Osteocyte (in vitro differentiated cells): ENCODE measurements around the gene DEPDC1B. TPM values are rescaled to one million over a fixed set of nuclear protein-coding genes. Genes with fewer than 3 reads are reported as not detected.
"Not testable (repeated sequence)": the region's sequence is repeated elsewhere in the genome, so short reads cannot be mapped to it uniquely, and the experiment has no call there.

Experiments used
- DNase-seq: peaks from one replicate; pipeline ENCODE4 v3.0.0; 2021; ENCODE audit warnings: mixed read lengths; ENCODE audit not compliant: unreplicated experiment; ENCODE audit errors: extremely low spot score
- H3K27ac Mint-ChIP-seq: one replicate; pipeline ENCODE4 v1.8.0; 2021; ENCODE audit warnings: mild to moderate bottlenecking, mixed read lengths; ENCODE audit not compliant: unreplicated experiment
- H3K27me3 Mint-ChIP-seq: one replicate; pipeline ENCODE4 v1.8.0; 2021; ENCODE audit warnings: mixed read lengths; ENCODE audit not compliant: unreplicated experiment
- H3K36me3 Mint-ChIP-seq: one replicate; pipeline ENCODE4 v1.8.0; 2021; ENCODE audit warnings: mixed read lengths; ENCODE audit not compliant: unreplicated experiment
- H3K4me1 Mint-ChIP-seq: one replicate; pipeline ENCODE4 v1.8.0; 2021; ENCODE audit warnings: mixed read lengths; ENCODE audit not compliant: unreplicated experiment
- H3K4me3 Mint-ChIP-seq: one replicate; pipeline ENCODE4 v1.8.0; 2021; ENCODE audit warnings: mild to moderate bottlenecking, moderate library complexity, mixed read lengths; ENCODE audit not compliant: unreplicated experiment
- H3K9me3 Mint-ChIP-seq: one replicate; pipeline ENCODE4 v1.8.0; 2021; ENCODE audit warnings: mixed read lengths; ENCODE audit not compliant: unreplicated experiment
- CTCF ChIP-seq: fragments of 200-600 bp; sonication (generic); IDR thresholded peaks from 2 replicates; pipeline ENCODE4 v1.5.0; 2021; ENCODE audit warnings: antibody characterized with exemption, mild to moderate bottlenecking, moderate library complexity
- total RNA-seq: library from RNA; stranded (reverse); gene quantifications from 2 replicates; pipeline ENCODE4 v1.2.1, GENCODE V29; 2021

DEPDC1B gene
- total RNA-seq, 1 donor from 2014 or later: 1.7 TPM

GRCh38 chr5:60718166-60718892 is 18.4 kb upstream of the DEPDC1B start:
- peaks cover 62% of the 10 kb centered on the region for H3K27me3 Mint-ChIP-seq
- H3K36me3 Mint-ChIP-seq: no peaks in the 10 kb centered on the region
- no peak for TF ChIP-seq CTCF
- no peaks in the 10 kb centered on the region for H3K9me3 Mint-ChIP-seq
- no peak overlapping the region for H3K4me3 Mint-ChIP-seq
- no peak for DNase-seq
- no peak overlapping the region for H3K27ac Mint-ChIP-seq
- no peaks in the 10 kb centered on the region for H3K4me1 Mint-ChIP-seq

GRCh38 chr5:60715201-60715928 is 15.4 kb upstream of the DEPDC1B start:
- not testable (repeated sequence) for H3K9me3 Mint-ChIP-seq, H3K4me1 Mint-ChIP-seq, DNase-seq, H3K4me3 Mint-ChIP-seq, H3K27ac Mint-ChIP-seq, H3K36me3 Mint-ChIP-seq
- peaks cover 46% of the 10 kb centered on the region for H3K27me3 Mint-ChIP-seq

- peaks cover 3% of the 10 kb centered on the region for H3K9me3 Mint-ChIP-seq
- no peak for DNase-seq
- no peak overlapping the region for H3K27ac Mint-ChIP-seq
- H3K4me3 Mint-ChIP-seq: no peak overlapping the region
- H3K4me1 Mint-ChIP-seq: no peaks in the 10 kb centered on the region
- TF ChIP-seq CTCF: no peak
- H3K27me3 Mint-ChIP-seq: peaks cover 48% of the 10 kb centered on the region
- H3K36me3 Mint-ChIP-seq: no peaks in the 10 kb centered on the region
Measured at GRCh38 chr5:60712950-60713349, 13.0 kb upstream of the DEPDC1B start.

GRCh38 chr5:60711892-60712291 is 11.9 kb upstream of the DEPDC1B start:
- H3K27ac Mint-ChIP-seq, H3K4me1 Mint-ChIP-seq, H3K36me3 Mint-ChIP-seq, H3K4me3 Mint-ChIP-seq, H3K9me3 Mint-ChIP-seq, DNase-seq: not testable (repeated sequence)
- H3K27me3 Mint-ChIP-seq: peaks cover 44% of the 10 kb centered on the region

GRCh38 chr5:60710362-60710761 is 10.4 kb upstream of the DEPDC1B start:
- H3K4me3 Mint-ChIP-seq: no peak overlapping the region
- no peak for TF ChIP-seq CTCF
- DNase-seq: no peak
- H3K27ac Mint-ChIP-seq: no peak overlapping the region
- no peaks in the 10 kb centered on the region for H3K4me1 Mint-ChIP-seq
- peaks cover 40% of the 10 kb centered on the region for H3K27me3 Mint-ChIP-seq
- peaks cover 3% of the 10 kb centered on the region for H3K9me3 Mint-ChIP-seq
- H3K36me3 Mint-ChIP-seq: no peaks in the 10 kb centered on the region

- Mint-ChIP-seq H3K4me1 (peaks cover 3% of the 10 kb centered on the region), H3K36me3 (no peaks in the 10 kb centered on the region), H3K4me3 (no peak overlapping the region), H3K9me3 (no peaks in the 10 kb centered on the region), H3K27me3 (peaks cover 31% of the 10 kb centered on the region), H3K27ac (no peak overlapping the region)
- no peak for TF ChIP-seq CTCF
- no peak for DNase-seq
Measured at GRCh38 chr5:60705144-60705543, 5.2 kb upstream of the DEPDC1B start.
